ENCODE results near the gene GAS2.

GAS2 gene

DNA sequence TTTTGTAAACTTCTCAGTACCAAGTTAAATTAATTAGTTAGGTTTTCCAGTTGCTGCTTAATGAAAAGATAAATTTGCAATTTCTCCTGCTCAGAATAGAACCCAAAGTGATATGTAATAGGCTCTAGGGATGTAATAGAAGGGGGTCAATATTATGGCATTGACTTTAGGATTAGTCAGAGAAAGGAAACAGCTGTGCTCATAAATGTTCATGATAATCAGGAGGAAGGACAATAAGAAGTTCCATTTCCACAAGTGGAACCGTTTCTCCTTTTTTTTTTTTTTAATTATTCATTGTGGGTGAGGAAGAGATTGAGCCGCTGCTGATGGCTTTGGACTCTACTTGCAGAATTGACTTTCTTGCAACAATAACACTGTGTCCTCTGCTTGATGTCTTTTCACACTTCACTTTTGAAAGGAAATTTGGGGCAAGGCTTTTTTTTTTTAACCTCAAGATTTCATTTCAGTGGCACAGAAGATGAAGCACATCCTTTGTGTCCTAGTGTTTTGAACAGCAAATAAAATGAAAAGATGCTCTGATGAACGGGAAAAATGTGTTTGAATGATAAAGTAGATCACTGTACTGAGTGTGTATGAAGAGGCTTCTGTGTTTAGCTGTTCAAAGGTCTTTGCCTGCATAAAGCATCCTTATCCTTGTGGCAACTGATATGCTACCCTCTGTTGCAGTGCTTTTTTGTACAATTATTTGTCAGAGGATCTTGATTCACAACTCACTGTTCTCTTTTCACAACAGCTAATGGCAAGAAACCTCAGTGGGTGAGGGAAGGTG, 62.4 kb downstream of the GAS2 start:
- DNase-seq, result no peak

DNA sequence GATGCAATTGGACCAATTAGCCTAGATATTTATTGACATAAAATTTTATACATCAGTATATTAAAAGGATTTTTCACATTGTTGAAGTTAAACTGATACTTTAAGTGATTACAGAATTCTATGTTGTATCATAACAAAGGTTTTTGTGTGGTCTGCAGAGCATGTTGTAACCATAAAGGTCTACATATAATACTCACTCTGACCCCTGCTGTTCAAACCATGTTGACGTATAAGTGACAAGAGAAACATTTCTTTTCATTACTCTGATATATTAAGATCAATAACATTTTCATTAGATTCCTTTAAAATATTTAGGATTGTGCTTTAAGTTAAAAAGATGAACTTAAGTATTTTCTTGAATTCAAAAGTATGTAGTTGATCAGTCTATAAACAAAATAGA, 63.9 kb downstream of the GAS2 start:
- DNase-seq, result no peak

DNA sequence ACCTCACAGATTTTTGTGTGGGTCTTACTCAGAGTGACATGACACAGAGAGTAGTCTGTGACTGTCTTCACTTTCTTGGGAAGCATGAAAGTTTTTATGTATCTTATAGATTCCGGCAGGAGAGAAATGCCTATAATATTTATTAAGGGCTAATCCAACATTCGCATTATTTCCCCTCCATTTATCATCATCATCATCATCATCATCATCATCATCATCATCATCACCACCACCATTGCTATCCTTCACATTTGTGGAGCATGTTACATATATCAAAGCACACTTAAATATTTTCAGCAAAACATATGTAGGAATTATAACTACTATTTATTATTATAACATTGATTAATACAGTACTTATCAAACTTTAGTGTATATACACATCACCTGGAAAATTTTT, 66.2 kb downstream of the GAS2 start:
- no peak for DNase-seq

DNA sequence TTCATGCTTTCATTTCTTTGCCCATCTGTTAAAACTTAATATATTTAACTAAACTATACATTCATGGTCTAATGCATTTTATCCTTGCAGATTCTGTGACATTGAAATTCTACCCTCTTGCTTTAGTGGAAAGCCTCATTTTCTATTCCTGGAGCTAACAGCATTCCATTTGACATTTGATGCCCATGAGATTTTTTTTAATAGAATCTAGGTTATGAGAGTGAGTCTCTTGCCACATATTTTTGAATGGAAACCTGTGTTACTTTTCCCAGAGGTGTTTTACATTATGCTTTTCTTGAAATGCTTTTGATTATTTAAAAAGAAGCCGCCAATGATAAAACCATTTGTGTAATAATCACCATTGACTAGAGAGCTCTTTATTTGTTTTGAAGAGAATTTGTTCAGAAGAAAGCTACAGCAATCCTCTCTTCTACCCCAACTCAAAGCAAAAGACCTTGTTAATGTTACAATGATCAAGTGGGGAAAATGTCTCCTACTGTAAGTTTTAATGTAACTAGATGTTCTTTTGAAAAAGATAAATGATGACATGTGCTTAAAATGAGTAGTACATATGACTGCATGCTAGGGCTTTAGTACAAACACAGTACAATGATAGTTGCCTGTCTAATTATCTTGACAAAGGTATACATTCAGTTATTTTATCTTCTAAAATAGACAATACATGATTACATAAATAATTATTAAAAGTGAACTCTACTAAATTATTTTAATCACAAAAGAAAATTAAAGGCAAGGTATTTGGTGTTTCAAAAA, 67.3 kb downstream of the GAS2 start:
- no peak for DNase-seq

DNA sequence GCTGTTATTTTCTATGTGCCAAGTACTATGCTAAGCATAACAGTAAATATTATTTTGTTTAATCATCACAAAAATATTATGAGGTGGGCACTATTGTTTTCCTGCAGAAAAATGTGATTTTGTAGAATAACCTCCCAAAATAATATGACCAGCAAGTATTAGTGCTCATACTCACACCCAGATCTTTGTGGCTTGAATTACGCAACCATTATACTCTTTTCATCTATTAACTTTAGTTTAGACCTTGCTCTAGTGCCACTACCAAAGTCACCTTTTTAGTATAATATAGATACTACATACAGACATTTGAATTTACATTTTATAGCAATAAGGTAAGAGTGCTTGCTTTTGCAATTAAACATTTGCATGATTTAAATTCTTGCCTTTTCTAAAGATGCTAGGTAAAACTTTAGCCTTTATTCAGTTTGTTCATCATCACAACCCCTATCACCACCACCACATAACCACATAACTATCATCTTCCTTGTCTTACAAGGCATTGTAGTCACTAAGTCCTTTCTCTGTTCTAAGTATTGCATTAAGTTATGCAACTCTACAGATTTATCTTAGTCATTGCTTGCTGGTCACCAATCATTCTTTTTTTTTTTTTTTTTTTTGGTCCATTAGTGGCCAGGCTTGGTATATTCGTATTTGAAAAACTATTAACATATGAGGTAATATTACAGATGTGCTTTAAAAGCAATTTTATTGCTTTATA, 68.4 kb downstream of the GAS2 start:
- DNase-seq, result no peak

DNA sequence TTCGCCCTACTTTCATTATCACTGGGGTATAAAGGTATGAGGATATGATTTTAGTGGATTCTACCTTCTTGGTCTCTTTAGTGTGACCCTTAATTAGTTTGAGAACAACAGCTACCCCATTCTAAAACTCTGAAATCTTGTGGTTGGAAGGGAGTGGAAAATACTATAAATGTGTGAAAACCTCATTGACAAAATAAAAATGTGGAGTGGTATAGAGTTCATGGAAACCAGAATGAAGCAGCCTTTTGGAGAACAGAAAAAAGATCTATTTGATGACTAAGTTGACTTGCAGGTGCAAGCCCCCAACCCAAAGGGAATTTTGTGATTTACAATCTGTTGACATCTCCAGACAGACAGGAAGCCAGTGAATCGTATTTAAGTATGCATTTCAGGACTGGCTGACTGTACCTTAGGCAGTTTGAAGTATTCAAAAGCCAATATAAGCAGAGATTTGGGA, 75.8 kb downstream of the GAS2 start:
- no peak for DNase-seq

DNA sequence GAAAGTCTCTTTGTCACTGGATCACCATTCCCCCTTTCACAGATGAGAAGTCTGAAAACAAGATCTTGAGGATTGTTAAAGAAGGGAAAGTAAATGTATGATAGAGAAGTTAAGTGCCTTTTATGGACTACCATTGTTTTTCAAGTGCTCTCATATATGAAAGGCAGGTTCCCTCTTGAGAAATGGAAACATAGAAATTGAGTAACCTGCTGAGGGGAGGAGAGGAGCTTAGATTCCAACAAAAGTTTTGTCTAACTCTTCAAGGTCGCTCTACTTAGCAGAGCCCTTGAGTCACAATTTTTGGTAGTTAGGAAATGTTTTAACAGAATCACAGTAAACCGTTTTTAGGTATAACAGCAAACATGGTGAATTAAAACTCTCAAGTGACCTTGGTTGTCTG, 83.1 kb downstream of the GAS2 start:
- DNase-seq, result no peak

DNA sequence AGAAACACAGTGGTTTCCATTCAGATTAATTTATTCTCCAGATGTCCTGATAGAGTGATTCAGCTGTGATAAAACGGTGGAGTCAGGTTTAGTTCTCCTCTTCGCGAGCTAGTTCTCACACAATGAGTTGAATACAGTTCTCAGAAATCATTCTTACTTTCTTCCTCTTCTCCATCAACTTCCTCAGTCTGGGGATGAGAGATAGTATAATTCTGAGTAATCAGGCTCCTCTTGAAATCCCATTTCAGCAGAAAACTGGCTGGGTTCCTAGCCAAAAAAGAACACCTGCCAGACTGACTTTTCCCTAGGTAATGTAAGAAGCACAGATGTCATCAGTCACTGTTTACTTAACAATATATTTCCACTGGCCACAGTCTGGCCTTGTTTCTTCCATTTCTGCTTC, 86.5 kb downstream of the GAS2 start:
- no peak for DNase-seq

DNA sequence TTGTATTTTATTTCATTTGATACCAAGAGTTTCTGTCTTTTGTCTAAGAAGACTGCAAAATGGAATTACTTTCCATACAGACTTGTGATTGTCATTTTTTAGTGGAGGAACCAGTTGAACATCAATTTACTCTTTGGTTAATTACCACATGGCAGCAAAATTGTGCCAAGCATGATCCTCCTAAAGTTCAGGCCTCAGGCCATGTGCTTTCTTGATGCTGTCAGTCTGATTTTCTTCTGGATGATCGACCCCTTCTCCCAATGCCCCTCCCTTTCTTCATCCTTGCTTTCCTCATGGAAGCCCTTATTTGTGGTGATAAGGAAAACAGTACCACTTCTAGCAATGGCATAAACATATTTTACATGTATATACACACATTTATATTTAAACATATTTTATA, 87.0 kb downstream of the GAS2 start:
- DNase-seq, result no peak

DNA sequence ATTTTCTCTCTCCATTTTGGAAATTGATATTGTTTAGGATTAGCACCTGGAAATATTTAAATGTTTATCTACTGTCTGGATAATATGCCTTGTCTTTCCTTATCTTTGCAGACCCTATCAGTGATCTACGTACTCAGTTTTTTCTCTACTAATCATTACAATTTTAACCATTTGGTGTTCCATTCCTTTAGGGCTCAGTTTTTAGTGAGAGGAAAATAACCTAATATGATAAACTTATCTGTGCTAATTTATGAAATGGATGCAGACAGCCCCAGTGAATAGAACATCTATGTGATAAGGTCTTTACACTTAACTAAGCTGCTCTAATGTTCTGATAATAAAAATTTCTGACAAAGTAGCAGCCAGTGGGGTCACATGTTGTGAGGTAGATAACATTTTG, 94.7 kb downstream of the GAS2 start:
- DNase-seq, result no peak

DNA sequence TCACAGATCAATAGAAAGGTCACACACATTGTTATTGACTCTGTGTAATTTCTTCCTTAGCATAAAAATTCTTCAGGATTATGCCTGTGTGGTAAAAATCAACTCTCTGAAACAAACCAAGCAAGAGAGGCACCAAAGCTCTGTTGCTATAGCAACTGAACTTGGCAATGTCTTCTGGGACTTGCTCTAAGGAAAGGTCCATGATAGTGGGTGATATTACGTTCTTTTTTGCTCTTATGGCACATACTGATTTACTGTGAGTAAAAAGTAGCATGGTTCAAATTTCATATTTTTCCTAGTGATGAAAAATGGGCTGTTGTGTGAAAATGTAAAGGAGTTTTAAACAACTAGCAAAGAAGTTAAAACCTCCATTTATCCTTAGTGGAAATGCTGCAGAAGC, 96.8 kb downstream of the GAS2 start:
- DNase-seq, result no peak

DNA sequence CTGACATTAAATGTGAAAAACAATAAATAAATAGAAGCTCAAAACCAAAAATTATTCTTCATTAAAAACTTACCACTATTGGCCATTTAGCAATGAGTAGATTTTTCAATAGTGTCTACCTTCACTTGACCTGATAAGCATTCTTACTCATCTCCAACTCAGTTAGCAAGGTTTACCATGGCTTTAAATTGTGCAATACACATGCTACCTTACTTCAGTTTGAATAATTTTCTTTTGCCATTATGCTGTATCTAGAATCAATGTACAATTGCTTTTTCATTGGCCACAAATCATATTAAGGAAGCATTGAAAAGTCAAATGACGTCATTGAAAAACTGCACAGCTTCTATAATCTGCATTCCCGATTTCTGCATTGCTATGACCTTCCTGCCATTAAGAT, 98.3 kb downstream of the GAS2 start:
- no peak for DNase-seq

DNA sequence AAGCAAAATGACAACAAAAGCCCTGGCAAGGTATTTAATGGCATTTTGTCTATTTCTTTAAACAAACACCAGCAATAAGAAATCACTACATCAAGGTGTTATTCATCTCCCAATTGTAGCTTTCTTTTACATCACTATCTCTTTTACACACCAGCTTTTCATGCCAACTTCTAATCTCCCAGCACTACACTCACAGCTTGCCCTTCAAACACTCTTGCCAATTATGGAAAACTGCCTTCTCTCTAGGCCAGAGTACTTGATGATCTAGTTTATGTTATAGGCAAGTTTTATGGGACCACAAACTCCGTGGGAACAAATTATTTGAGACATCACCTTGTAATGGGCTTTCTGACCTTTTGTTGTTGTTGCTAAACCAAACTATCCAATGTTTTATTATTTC, 101.9 kb downstream of the GAS2 start:
- DNase-seq, result no peak

DNA sequence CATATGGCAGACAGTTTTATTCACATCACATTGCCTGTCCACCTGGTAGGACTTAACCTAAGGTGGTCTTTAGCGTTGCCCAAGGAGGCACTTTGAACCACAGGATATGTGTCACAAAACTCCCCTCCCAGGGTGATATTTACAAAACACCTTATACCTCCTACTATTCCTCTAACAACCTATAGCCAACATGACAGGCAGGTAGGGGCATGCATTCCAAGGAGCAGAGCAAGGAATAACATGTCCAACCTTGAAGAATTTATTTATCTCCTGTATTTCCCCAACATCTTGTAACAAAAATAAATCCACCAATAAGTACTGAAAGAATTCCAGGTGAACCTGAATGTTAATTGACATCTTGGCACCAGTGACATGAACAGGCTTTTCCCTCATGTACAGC, 102.7 kb downstream of the GAS2 start:
- DNase-seq, result no peak

DNA sequence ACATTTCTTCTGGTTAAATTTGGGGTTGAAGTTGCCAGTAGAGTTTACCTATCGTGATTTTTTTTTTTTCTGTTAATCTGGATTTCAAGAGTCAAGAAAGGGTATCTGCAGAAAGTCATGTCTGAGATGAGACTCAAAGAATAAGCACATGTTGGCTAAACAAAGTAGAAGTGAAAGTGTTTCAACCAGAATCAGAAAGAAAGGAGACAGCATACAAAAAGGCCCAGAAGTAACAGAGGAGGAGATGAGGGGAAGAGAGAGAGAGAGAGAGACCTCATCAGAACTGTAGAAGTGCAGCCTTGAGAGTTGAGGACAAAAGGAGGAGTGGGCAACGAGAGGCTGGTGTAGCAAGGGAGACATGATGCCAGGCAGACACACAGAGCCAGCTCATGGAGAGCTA, 108.3 kb downstream of the GAS2 start:
- DNase-seq, result no peak

DNA sequence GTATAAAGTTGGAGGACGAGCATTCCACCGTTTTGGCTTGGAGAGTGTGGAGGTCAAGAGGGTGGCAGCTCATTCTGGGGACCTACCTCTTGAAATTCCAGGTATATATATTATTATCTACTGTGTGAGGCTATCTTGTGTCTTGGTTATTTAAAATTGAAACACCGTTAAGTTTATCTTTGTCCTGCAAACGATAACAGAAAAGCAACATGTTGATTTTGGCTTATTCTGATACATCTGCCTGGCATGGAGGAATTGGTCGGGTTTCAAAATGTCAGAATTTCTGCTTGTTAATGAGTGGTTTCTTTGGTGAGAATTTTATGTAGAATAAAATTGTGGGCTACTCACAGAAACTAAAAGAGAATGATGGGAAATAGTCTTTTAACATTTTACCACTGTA, 108.8 kb downstream of the GAS2 start:
- DNase-seq, result no peak

DNA sequence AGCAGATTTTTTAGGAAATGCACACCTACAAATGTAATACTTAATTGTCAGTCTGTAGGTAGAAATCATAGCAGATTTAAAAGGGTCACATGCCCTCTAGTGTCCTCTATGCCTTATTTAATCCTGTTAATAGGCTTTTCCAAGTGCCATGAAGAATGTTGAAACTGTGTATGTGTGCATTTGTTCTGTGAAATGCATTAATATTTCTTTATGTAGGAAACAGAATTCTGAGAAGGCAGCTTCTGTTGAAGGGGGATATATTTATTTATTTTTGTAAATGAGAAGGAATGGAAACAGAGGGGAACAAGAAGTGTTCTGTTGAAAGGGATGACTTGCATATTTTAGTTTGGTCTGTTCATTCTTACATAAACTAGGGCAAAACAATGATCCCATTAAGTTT, 112.2 kb downstream of the GAS2 start:
- no peak for DNase-seq

DNA sequence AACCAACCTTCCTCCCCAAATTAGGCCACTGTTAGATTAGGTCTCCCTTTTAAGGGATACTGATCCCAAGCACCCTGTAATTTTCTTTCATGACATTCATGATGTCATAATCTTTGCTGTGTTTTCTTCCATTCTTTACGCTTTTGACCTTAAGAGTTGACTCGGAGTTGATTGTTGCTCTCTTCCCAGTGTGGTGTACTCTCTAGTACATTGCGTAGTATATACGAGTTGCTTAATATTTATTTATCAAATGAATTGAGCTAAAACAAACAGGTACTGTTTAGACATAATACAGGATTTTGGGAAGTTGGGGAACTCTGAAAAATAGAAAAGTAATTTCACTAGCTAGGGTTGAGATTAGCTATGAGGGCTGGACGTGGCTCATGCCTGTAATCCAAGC, 113.4 kb downstream of the GAS2 start:
- no peak for DNase-seq

DNA sequence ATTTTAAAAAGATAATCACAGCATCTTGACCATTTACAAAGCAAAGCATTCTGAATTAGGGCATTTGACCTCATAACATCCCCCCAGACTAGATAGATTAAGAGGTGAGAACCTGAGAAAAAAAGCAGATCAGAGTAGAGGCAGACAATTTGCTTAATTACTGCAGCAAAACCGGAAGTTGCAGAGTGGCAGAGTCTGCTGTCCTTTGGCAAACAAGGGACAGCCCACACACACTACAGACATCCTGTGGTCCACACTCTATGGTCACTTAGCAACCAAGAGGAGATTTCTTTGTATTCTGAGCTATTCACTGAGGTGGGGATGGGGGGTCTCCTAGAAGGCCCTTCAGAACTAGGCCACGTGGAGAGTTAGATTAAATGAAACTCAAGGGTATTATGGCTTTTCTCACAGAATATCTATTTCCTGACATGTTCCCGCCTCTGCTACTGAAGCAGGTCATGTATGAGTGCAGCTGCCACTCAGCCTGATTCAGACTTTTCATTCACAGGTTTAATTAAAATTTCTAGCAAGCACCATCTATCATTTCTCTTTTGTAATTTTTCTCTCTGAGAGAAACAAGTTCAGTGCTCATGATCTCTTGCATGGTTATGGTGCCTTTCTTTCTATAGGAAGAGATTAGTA, 114.7 kb downstream of the GAS2 start:
- DNase-seq, result no peak

DNA sequence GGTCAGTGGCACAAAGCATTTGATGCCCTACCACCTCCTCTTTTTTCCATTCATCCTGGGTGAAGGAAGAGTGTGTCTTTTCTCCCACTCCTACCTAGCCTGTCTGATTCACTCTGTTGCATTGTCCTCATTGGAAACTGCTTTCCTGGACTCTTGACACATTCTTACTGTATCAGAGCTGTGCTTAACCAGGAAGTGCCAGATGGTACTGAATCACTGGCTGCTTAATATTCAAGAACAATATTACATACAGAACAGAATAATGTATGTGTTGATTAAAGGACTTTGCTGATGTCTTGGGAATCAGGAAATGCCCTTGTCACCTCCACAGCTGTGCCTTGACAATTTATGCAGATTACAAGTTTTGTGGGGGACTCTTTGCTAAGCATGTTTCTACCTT, 118.8 kb downstream of the GAS2 start:
- no peak for DNase-seq

DNA sequence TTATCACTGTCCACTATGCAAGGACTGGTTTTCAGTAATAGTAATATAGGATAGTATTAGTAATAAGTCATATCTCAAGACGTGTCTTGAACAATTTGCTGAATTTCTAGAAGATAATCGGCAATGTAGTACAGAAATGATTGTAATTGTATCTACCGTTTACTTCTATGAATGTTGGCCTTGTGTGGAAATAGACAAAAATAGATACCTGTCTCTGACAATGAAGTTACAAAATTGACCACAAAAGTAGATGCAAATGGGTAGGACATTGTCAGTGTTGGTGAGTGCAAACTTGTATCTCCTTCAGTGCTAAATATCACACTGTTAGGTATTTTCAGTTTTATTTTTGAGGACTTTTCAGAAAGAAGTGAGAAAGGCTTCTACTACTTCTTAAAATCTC, 120.1 kb downstream of the GAS2 start:
- DNase-seq, result no peak

DNA sequence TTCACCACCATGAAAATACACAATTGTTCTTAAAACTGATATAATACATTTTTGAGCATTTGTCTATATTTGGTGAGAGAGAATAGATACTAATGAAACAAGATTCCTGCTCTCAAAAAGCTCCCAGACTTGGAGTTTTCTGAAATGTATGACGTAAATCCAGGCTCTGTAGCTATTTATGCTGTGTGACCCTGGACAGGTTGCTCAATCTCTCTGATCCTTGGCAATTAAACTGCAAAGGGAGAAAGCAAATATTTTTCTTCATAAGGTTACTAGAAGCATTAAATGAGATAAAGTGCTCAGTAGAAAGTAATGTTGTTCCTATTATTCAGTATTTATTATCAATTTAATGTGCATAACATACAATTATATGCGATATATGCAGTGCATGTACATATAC, 120.6 kb downstream of the GAS2 start:
- no peak for DNase-seq

DNA sequence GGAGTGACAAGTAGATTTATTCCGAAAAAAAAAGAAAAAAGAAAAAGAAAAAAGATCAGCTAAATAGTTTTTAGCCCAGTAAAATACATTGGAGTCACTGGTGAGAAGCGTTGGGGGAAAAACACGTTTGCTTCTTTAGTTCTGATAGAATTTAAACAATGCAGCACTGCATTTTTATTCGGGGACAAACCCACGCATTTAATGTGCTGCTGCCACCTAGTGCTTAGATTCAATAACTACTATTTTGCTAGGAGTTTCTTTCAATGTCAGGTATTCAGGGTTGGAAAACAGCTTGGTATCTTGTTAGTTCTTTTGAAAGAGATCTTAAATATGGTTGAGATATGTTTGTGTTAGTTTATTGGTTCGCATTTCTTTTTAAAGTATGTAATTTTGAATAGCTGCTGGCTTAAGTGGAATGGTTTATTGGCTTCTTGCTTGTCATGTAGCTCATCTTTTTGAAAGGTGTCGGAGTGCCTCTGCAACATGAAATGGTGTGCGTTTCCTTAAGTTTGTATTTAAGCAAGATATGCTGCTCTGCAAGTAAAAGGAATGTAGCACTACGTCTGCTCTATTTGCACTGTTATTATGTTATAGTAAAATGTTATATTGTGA, 121.2 kb downstream of the GAS2 start:
- no peak for DNase-seq

Measured in right forelimb (tissue), 1 donor.